HepG2 (cell line): ENCODE results near the gene TFF2. TPM values are rescaled to one million over a fixed set of nuclear protein-coding genes. Genes with fewer than 3 reads are reported as not detected.

ENCODE experiments used
- ARID2 ChIP-seq: sonication (generic); formaldehyde crosslinking; IDR thresholded peaks from 2 replicates; pipeline ENCODE4 v1.8.1; 2022; ENCODE audit warnings: mild to moderate bottlenecking, missing genetic modification reagents, borderline replicate concordance
- CCAR2 ChIP-seq: fragments of 200-400 bp; formaldehyde crosslinking; optimal IDR thresholded peaks from 2 replicates; pipeline ENCODE3; 2018; ENCODE audit warnings: low read depth, mild to moderate bottlenecking, low read length, moderate library complexity
- DNMT3B ChIP-seq: conservative IDR thresholded peaks from 2 replicates; pipeline ENCODE4 v1.6.1; 2016; ENCODE audit warnings: missing biosample characterization, control low read depth
- EED ChIP-seq: sonication (generic); formaldehyde crosslinking; IDR thresholded peaks from 2 replicates; pipeline ENCODE4 v1.5.0; 2020; ENCODE audit warnings: mild to moderate bottlenecking, missing genetic modification reagents
- ELK4 ChIP-seq: sonication (generic); formaldehyde crosslinking; IDR thresholded peaks from 2 replicates; pipeline ENCODE4 v1.9.0; 2021; ENCODE audit warnings: missing genetic modification reagents, borderline replicate concordance
- HCFC1 ChIP-seq: fragments of 150-350 bp; IDR thresholded peaks from 2 replicates; pipeline ENCODE4 v1.6.1; 2014; ENCODE audit warnings: low read depth, low read length
- MXD1 ChIP-seq: sonication (generic); formaldehyde crosslinking; IDR thresholded peaks from 2 replicates; pipeline ENCODE4 v1.4.0; 2020; ENCODE audit warnings: mild to moderate bottlenecking, missing genetic modification reagents
- MXI1 ChIP-seq: IDR thresholded peaks from 3 replicates; pipeline ENCODE4 v1.6.1; 2012; ENCODE audit warnings: low read depth, low read length, inconsistent platforms, borderline replicate concordance
- MZF1 ChIP-seq: sonication (generic); formaldehyde crosslinking; IDR thresholded peaks from 2 replicates; pipeline ENCODE4 v1.8.1; 2023; ENCODE audit warnings: mild to moderate bottlenecking, missing genetic modification reagents, borderline replicate concordance
- SAFB2 ChIP-seq: sonication (generic); formaldehyde crosslinking; IDR thresholded peaks from 2 replicates; pipeline ENCODE4 v1.5.1; 2020; ENCODE audit warnings: missing genetic modification reagents, low read depth, mild to moderate bottlenecking, borderline replicate concordance
- TGIF2 ChIP-seq: IDR thresholded peaks from 2 replicates; pipeline ENCODE4 v1.6.1; 2016; ENCODE audit warnings: control low read depth, missing compliant biosample characterization
- ZC3H4 ChIP-seq: sonication (generic); formaldehyde crosslinking; IDR thresholded peaks from 2 replicates; pipeline ENCODE4 v1.4.0; 2020; ENCODE audit warnings: missing genetic modification reagents, borderline replicate concordance
- ZHX1 ChIP-seq: sonication (generic); formaldehyde crosslinking; IDR thresholded peaks from 2 replicates; pipeline ENCODE4 v1.8.1; 2022; ENCODE audit warnings: low read depth, mild to moderate bottlenecking, missing genetic modification reagents
- ZKSCAN1 ChIP-seq: fragments of 150-350 bp; IDR thresholded peaks from 2 replicates; pipeline ENCODE4 v1.6.1; 2014; ENCODE audit warnings: low read length
- ZNF281 ChIP-seq: sonication (generic); formaldehyde crosslinking; IDR thresholded peaks from 2 replicates; pipeline ENCODE4 v1.4.0; 2020; ENCODE audit warnings: missing genetic modification reagents, borderline replicate concordance
- ZNF33B ChIP-seq: sonication (generic); formaldehyde crosslinking; IDR thresholded peaks from 2 replicates; pipeline ENCODE4 v1.5.1; 2020; ENCODE audit warnings: mild to moderate bottlenecking, missing genetic modification reagents
- ZNF431 ChIP-seq: sonication (generic); formaldehyde crosslinking; IDR thresholded peaks from 2 replicates; pipeline ENCODE4 v1.9.0; 2022; ENCODE audit warnings: missing genetic modification reagents, low read depth, mild to moderate bottlenecking, borderline replicate concordance
- ZNF468 ChIP-seq: sonication (generic); formaldehyde crosslinking; IDR thresholded peaks from 2 replicates; pipeline ENCODE4 v1.8.0; 2022; ENCODE audit warnings: mild to moderate bottlenecking, moderate library complexity, missing genetic modification reagents
- ZNF597 ChIP-seq: sonication (generic); formaldehyde crosslinking; IDR thresholded peaks from 2 replicates; pipeline ENCODE4 v1.5.0; 2020; ENCODE audit warnings: missing genetic modification reagents
- ZNF614 ChIP-seq: IDR thresholded peaks from 2 replicates; pipeline ENCODE4 v1.6.1; 2018; ENCODE audit warnings: missing biosample characterization, missing genetic modification reagents, inconsistent platforms, borderline replicate concordance
- ZNF629 ChIP-seq: sonication (generic); formaldehyde crosslinking; conservative IDR thresholded peaks from 2 replicates; pipeline ENCODE4 v1.5.0; 2020; ENCODE audit warnings: missing genetic modification reagents
- ZNF761 ChIP-seq: sonication (generic); formaldehyde crosslinking; conservative IDR thresholded peaks from 2 replicates; pipeline ENCODE4 v1.4.0; 2020; ENCODE audit warnings: mild to moderate bottlenecking, missing genetic modification reagents
- ZNF879 ChIP-seq: sonication (generic); formaldehyde crosslinking; IDR thresholded peaks from 2 replicates; pipeline ENCODE4 v1.8.1; 2023; ENCODE audit warnings: missing genetic modification reagents
- polyA plus RNA-seq, 8 experiments: library from polyadenylated mRNA; depleted of rRNA in 3 of 8; stranded (reverse) in 7 of 8; unstranded in 1 of 8; fragments of >200 nt; fragmentation: Illumina TruSeq in 4 of 8; extraction: Trizol in 4 of 8; gene quantifications; 2 replicates each; pipeline versions ENCODE4 v1.2.1 to v1.2.3, GENCODE V29; 2011 to 2016; ENCODE audit warnings: low read depth in 4 of 8, missing spikeins in 1 of 8, mixed read lengths in 1 of 8; ENCODE audit not compliant: insufficient read depth in 1 of 8
- total RNA-seq, 5 experiments: library from RNA; depleted of rRNA; stranded (reverse); fragments of >200 nt; fragmentation: Illumina TruSeq; extraction: Trizol; gene quantifications; 2 replicates each; pipeline ENCODE4 v1.2.3, GENCODE V29; 2016; ENCODE audit warnings: low read depth in 1 of 5

TFF2 gene
- total and polyA plus RNA-seq, 2 of the 13 experiments (the other 11 are each of a cell fraction or from before 2014, with no cell fraction given) = 1.5 TPM; not detected in 1

GRCh38 chr21:42386034-42386591 lies 35.3 kb upstream of the TFF2 start (continued):
- TF ChIP-seq ZHX1 (CRISPR knock-in tag) (peak; percentile 42; the same call in 1 of the 2 replicates), MXD1 (CRISPR knock-in tag) (no peak), ZNF281 (CRISPR knock-in tag) (peak; percentile 96), ZNF761 (CRISPR knock-in tag) (0 out of 2 replicates have a peak, but pooled peaks have one; percentile 37), ZNF614 (CRISPR knock-in tag) (peak; percentile 91), ZKSCAN1 (no peak), ZNF879 (no peak), MXI1 (no peak), CCAR2 (no peak), ZNF33B (CRISPR knock-in tag) (no peak), ZC3H4 (CRISPR knock-in tag) (no peak), ELK4 (no peak), ZNF629 (no peak; the same call in 1 of the 2 replicates), EED (CRISPR knock-in tag) (no peak), ZNF468 (no peak), MZF1 (CRISPR knock-in tag) (no peak), ARID2 (no peak), SAFB2 (CRISPR knock-in tag) (no peak), HCFC1 (no peak), TGIF2 (CRISPR knock-in tag) (peak; percentile 70; the same call in 1 of the 2 replicates), ZNF431 (CRISPR knock-in tag) (no peak), DNMT3B (CRISPR knock-in tag) (no peak), ZNF597 (CRISPR knock-in tag) (no peak)
